A549 (cell line): Measurements from ENCODE around the gene FAM89B. TPM values are rescaled to one million over a fixed set of nuclear protein-coding genes. Genes with fewer than 3 reads are reported as not detected.

Experiments used
- ATAC-seq, 2 experiments: fragments of 200-7000 bp in 1 of 2; fragments of >200 bp in 1 of 2; cut with Nextera tagmentation in 1 of 2; cut with Tn5 transposase in 1 of 2; 3 replicates each; pipeline versions ENCODE4 v1.8.0 to v1.9.1; 2018 to 2020; ENCODE audit warnings: mild to moderate bottlenecking in 1 of 2, moderate library complexity in 1 of 2
- CTCF ChIA-PET: fragments of 300-600 bp; sonication (Branson Sonifier 250); formaldehyde crosslinking; extraction: SDS; loops from one replicate; lab custom pipeline; 2021; ENCODE audit warnings: antibody characterized with exemption, inconsistent platforms; lab: Yijun Ruan, JAX
- POLR2A ChIA-PET: fragments of 350-600 bp; formaldehyde crosslinking; extraction: SDS; loops from one replicate; lab custom pipeline; 2021; ENCODE audit warnings: antibody characterized with exemption, inconsistent platforms; lab: Yijun Ruan, JAX
- DNase-seq, 2 experiments: peaks; one replicate each; pipeline versions ENCODE4 v3.0.0 to v3.0.0-alpha.2; 2011 to 2016; ENCODE audit warnings: low read depth in 1 of 2, low spot score in 1 of 2
- FAIRE-seq: peaks from 2 replicates; lab custom pipeline; 2011; peaks lifted over from hg19 to GRCh38; lab: Jason Lieb, UNC
- H3K27ac ChIP-seq, 2 experiments: fragments of >200 bp; sonication (Bioruptor Twin); formaldehyde crosslinking; 3 replicates each; pipeline ENCODE4 v1.5.1; 2016 to 2017
- H3K4me1 ChIP-seq: fragments of >200 bp; sonication (Bioruptor Twin); formaldehyde crosslinking; 3 replicates; pipeline ENCODE4 v1.6.1; 2016
- H3K4me2 ChIP-seq: fragments of >200 bp; sonication (Bioruptor Twin); formaldehyde crosslinking; 3 replicates; pipeline ENCODE4 v1.6.1; 2016
- H3K4me3 ChIP-seq: fragments of >200 bp; sonication (Bioruptor Twin); formaldehyde crosslinking; 3 replicates; pipeline ENCODE4 v1.5.1; 2016
- H3K9me3 ChIP-seq: fragments of >200 bp; sonication (Bioruptor Twin); formaldehyde crosslinking; 3 replicates; pipeline ENCODE4 v1.6.1; 2016
- FOSL2 ChIP-seq, 2 experiments: fragments of 450-650 bp in 1 of 2; fragments of >200 bp in 1 of 2; sonication (Bioruptor Twin) in 1 of 2; formaldehyde crosslinking; IDR thresholded peaks; 2 replicates each; pipeline versions ENCODE4 v1.5.0 to v1.6.1; 2016 to 2020; ENCODE audit warnings: mild to moderate bottlenecking in 1 of 2, moderate library complexity in 1 of 2
- FOXS1 ChIP-seq: fragments of 250-450 bp; sonication (Bioruptor Pico); IDR thresholded peaks from 2 replicates; pipeline ENCODE4 v1.5.0; 2020; ENCODE audit warnings: mild to moderate bottlenecking, moderate library complexity
- HEYL ChIP-seq: fragments of 250-450 bp; sonication (Bioruptor Pico); IDR thresholded peaks from 2 replicates; pipeline ENCODE4 v1.8.0; 2021; ENCODE audit warnings: mild to moderate bottlenecking, moderate library complexity
- HMGXB4 ChIP-seq: fragments of 250-450 bp; sonication (Bioruptor Pico); IDR thresholded peaks from 2 replicates; pipeline ENCODE4 v1.5.0; 2021; ENCODE audit warnings: mild to moderate bottlenecking, moderate library complexity, borderline replicate concordance
- HOXB13 ChIP-seq: fragments of 250-450 bp; sonication (Bioruptor Pico); IDR thresholded peaks from 2 replicates; pipeline ENCODE4 v1.5.0; 2020; ENCODE audit warnings: low read depth, mild to moderate bottlenecking, moderate library complexity
- HOXB5 ChIP-seq: fragments of 250-450 bp; sonication (Bioruptor Pico); IDR thresholded peaks from 2 replicates; pipeline ENCODE4 v1.5.0; 2020; ENCODE audit warnings: mild to moderate bottlenecking, moderate library complexity
- JUN ChIP-seq, 2 experiments: fragments of >200 bp; sonication (Bioruptor Twin); formaldehyde crosslinking; IDR thresholded peaks; 2 replicates in 1 of 2; 3 replicates in 1 of 2; pipeline ENCODE4 v1.6.1; 2016 to 2017
- KDM5A ChIP-seq: fragments of 200-600 bp; sonication (generic); IDR thresholded peaks from 2 replicates; pipeline ENCODE4 v1.6.1; 2016; ENCODE audit warnings: antibody characterized with exemption, mild to moderate bottlenecking
- MAX ChIP-seq: IDR thresholded peaks from 2 replicates; pipeline ENCODE4 v1.6.1; 2012
- PHF8 ChIP-seq: fragments of 200-600 bp; sonication (generic); IDR thresholded peaks from 2 replicates; pipeline ENCODE4 v1.6.1; 2016; ENCODE audit warnings: low read depth, mild to moderate bottlenecking, antibody characterized with exemption, moderate library complexity, borderline replicate concordance
- RCOR1 ChIP-seq: fragments of 150-350 bp; IDR thresholded peaks from 2 replicates; pipeline ENCODE4 v1.6.1; 2014; ENCODE audit warnings: antibody characterized with exemption, low read length, low read depth
- SREBF2 ChIP-seq: fragments of 450-650 bp; IDR thresholded peaks from 2 replicates; pipeline ENCODE4 v1.6.1; 2014; ENCODE audit warnings: mild to moderate bottlenecking, moderate library complexity
- TP53 ChIP-seq: fragments of 250-450 bp; sonication (Bioruptor Pico); IDR thresholded peaks from 2 replicates; pipeline ENCODE4 v1.5.0; 2021; ENCODE audit warnings: mild to moderate bottlenecking, moderate library complexity
- ZNF302 ChIP-seq: fragments of 250-450 bp; sonication (Bioruptor Pico); IDR thresholded peaks from 2 replicates; pipeline ENCODE4 v1.9.0; 2021; ENCODE audit warnings: inconsistent platforms, mild to moderate bottlenecking, moderate library complexity
- WGBS: methylation state at CpG from one replicate; pipeline ENCODE4 v1.1.6; 2017; ENCODE audit errors: missing lambda C conversion rate; 5-methylcytosine and 5-hydroxymethylcytosine counted together
- polyA plus RNA-seq, 4 experiments: library from polyadenylated mRNA; depleted of rRNA in 3 of 4; stranded (reverse); fragments of >200 nt; fragmentation: RNase III in 1 of 4; extraction: RNeasy Plus Mini Kit Qiagen cat#74134 plus additional on column Dnase treatment in 1 of 4; gene quantifications; 2 replicates in 3 of 4; 3 replicates in 1 of 4; pipeline ENCODE4 v1.2.3, GENCODE V29; 2011 to 2017
- TF ChIP-seq, protein P1 (sequence below): fragments of >200 bp; sonication (Bioruptor Twin); formaldehyde crosslinking; IDR thresholded peaks from 3 replicates; pipeline ENCODE4 v1.6.1; 2016

FAM89B gene
- polyA plus RNA-seq, 2 of the 4 experiments (the other 2 are of a cell fraction), result 13.5 to 23.9 TPM

DNA sequence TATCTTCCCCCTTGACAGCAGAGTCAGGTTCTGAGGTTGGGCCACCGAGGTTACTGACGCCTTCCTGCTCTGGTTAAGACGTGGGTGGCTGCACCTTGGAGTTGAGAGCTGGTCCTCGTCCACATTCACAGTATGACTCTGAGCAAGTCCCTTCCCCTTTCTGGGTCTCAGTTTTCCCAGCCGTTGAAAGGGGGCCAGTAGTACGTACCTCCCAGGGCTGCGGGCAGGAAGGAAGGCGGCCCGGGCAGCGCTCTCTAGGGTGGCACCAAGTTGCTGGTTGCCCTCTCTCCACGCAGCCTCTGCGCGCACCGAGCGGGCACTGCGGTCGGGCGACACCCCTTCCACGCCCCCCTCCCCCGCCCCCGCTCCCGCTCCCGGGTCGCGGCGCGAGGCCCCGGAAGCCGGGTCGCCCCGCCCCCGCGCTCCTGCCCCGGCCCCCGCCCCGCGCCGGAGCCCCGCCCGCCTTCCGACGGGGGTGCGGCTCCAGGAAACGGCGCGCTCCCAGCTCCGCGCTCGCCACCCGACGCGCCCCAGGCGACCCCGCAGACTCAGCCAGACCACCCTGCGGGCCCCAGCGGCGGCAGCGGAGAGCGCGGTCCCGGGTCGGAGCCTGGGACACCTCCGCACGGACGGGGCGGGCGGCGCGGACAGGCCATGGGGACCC lies 3.4 kb downstream of the FAM89B start, which contains the start of gene EHBP1L1 (continued):
- TF ChIP-seq PHF8, result peak; percentile 24; the same call in 1 of the 2 replicates
- TF ChIP-seq, protein P1, sequence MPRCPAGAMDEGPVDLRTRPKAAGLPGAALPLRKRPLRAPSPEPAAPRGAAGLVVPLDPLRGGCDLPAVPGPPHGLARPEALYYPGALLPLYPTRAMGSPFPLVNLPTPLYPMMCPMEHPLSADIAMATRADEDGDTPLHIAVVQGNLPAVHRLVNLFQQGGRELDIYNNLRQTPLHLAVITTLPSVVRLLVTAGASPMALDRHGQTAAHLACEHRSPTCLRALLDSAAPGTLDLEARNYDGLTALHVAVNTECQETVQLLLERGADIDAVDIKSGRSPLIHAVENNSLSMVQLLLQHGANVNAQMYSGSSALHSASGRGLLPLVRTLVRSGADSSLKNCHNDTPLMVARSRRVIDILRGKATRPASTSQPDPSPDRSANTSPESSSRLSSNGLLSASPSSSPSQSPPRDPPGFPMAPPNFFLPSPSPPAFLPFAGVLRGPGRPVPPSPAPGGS, result 0 out of 3 replicates have a peak, but pooled peaks have one; percentile 50
- no peak for TF ChIP-seq RCOR1
- TF ChIP-seq, all 56 proteins: peak for 6

- FAIRE-seq (no peak), ATAC-seq (0 out of 6 replicates have a peak, but pooled peaks of 1 of the 2 experiments have one; percentile 0), DNase-seq (no peak)
- Histone ChIP-seq H3K4me1 (peaks cover 53% of the 10 kb centered on the region), H3K27ac (peak overlapping the region; percentile 92 to 98), H3K4me2 (peak overlapping the region; percentile 97), H3K4me3 (peak overlapping the region; percentile 82)
- CTCF ChIA-PET, result interaction anchor here (0.8 to 6.6 kb wide), 6 partner anchors 12 to 35 kb away, joined by 4 to 58 read pairs (median 16); partner anchors contain the start of gene KCNK7
- WGBS, result 7% methylated on average over 17 of the region's 26 CpGs
- POLR2A ChIA-PET, result interaction anchor here (1.0 kb wide), 1 partner anchor 10 kb away, joined by 3 read pairs; no protein-coding TSS in a partner anchor
- TF ChIP-seq FOXS1 (CRISPR knock-in tag) (no peak), JUN (IDR thresholded peaks at IDR 0.05) (0 out of 5 replicates have a peak, but pooled peaks of 1 of the 2 experiments have one; percentile 25)
- TF ChIP-seq, all 56 proteins: peak for 1
- H3K9me3 ChIP-seq, result no peaks in the 10 kb centered on the region
Observed at GRCh38 chr11:65576232-65576866, 4.0 kb downstream of the FAM89B start.

DNA sequence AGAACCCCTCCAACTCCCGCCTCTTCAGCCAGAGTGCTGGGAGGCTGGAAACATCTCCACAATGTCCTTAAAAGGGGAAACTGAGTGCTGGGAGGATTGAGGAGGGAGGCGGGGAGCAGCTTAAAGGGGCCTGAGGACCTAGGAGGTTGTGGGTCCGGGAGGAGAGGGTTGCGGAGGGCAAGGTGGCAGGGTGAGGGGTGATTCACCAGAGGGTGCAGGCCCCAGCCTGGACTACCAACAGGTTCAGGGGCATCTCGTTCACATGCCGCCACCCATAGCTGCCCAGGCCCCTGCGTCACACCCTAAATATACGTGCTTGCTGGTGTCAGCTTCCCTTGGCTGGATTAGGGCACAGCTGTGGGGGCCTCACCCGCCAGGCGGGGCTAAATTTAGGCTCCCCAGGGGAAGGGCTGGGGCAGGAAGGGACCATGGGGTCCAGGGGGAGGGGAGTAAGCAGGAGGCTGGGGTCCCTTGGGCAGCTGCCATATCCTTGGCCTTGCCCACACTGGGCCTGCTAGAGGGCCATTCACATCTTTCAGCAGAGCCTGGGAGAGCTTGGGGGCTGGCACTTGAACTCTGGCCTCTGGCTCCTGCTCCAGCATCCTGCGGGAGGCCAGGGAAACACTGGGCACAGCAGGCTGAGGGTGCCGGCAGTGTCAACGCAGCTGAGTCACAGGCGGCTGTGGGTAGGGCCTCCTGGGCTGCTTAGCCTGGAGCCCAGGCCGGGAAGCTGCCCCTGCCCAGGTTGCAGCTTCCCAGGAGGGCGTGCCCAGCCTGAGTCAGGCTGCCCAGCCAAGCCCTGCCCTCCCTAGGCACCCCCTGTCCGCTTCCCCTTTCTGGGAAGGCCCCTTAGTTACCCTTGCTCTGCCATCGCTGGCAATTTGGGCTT lies 4.8 kb downstream of the FAM89B start:
- no peak for TF ChIP-seq HOXB13 (CRISPR knock-in tag)
- TF ChIP-seq HOXB5 (CRISPR knock-in tag), result no peak
- no peak for TF ChIP-seq HEYL (CRISPR knock-in tag)
- TF ChIP-seq KDM5A, result no peak
- no peak; a peak in 1 of 5 replicates for TF ChIP-seq JUN (IDR thresholded peaks at IDR 0.05)
- no peak for TF ChIP-seq FOSL2 (IDR thresholded peaks at IDR 0.05)
- TF ChIP-seq FOSL2 (CRISPR knock-in tag; IDR thresholded peaks at IDR 0.05), result peak; percentile 71
- no peak for TF ChIP-seq ZNF302
- no peak for TF ChIP-seq HMGXB4 (CRISPR knock-in tag)
- no peak for TF ChIP-seq TP53 (CRISPR knock-in tag)
- TF ChIP-seq MAX, result peak; percentile 42; the same call in 1 of the 2 replicates
- no peak for TF ChIP-seq SREBF2
- FAIRE-seq (no peak), ATAC-seq (peak; percentile 54 to 79), DNase-seq (peak; percentile 81 to 94)
- Histone ChIP-seq H3K4me3 (peak overlapping the region; percentile 82), H3K4me2 (peak overlapping the region; percentile 97), H3K4me1 (peaks cover 45% of the 10 kb centered on the region), H3K27ac (peak overlapping the region; percentile 92 to 98), H3K9me3 (no peaks in the 10 kb centered on the region)
- ChIA-PET CTCF (interaction anchor here (0.8 to 6.6 kb wide), 5 partner anchors 11 to 36 kb away, joined by 4 to 58 read pairs (median 26); partner anchors contain the start of gene KCNK7), POLR2A (interaction anchor here (0.7 kb wide), 2 partner anchors 11 to 38 kb away, joined by 3 to 4 read pairs; partner anchors contain the start of gene PCNX3)
- 19% methylated on average over 14 of the region's 18 CpGs for WGBS
